OCI-LY7 (cell line): Measurements from ENCODE around the gene LRP8. TPM values are rescaled to one million over a fixed set of nuclear protein-coding genes. Genes with fewer than 3 reads are reported as not detected.

Source experiments
- BruUV-seq: library from RNA; stranded (reverse); fragments of 400-500 nt; replicated peaks from 2 replicates; lab custom pipeline; 2021; lab: Mats Ljungman, UMichigan
- CTCF ChIA-PET: fragments of 300-600 bp; sonication (Branson Sonifier 250); formaldehyde crosslinking; loops from one replicate; lab custom pipeline; 2022; ENCODE audit warnings: antibody characterized with exemption; ENCODE audit not compliant: unreplicated experiment; lab: Charles Lee
- POLR2A ChIA-PET: fragments of 300-600 bp; sonication (Branson Sonifier 250); formaldehyde crosslinking; loops from one replicate; lab custom pipeline; 2022; ENCODE audit warnings: antibody characterized with exemption; lab: Charles Lee
- DNase-seq: peaks from one replicate; pipeline ENCODE4 v3.0.0-alpha.2; 2015; ENCODE audit warnings: low spot score
- H2AFZ ChIP-seq: fragments of 200-600 bp; sonication (generic), shearing (Covaris generic); 2 replicates; pipeline ENCODE4 v1.6.1; 2014; ENCODE audit warnings: mild to moderate bottlenecking, antibody characterized with exemption, low read length, moderate library complexity
- H3K27ac ChIP-seq: fragments of 200-600 bp; sonication (generic); 2 replicates; pipeline ENCODE4 v1.5.1; 2014; ENCODE audit warnings: mixed run types, low read depth, mild to moderate bottlenecking, moderate library complexity, low read length, inconsistent platforms; ENCODE audit not compliant: poor library complexity, severe bottlenecking
- H3K36me3 ChIP-seq: fragments of 200-600 bp; sonication (generic); 2 replicates; pipeline ENCODE4 v1.6.1; 2014; ENCODE audit warnings: mild to moderate bottlenecking, antibody characterized with exemption, low read length, moderate library complexity, mixed read lengths; ENCODE audit not compliant: insufficient read depth
- H3K4me1 ChIP-seq: fragments of 200-600 bp; sonication (generic); 2 replicates; pipeline ENCODE4 v1.5.1; 2014; ENCODE audit warnings: mild to moderate bottlenecking, low read length; ENCODE audit not compliant: insufficient read depth, poor library complexity, severe bottlenecking
- H3K4me2 ChIP-seq: fragments of 200-600 bp; sonication (generic); 2 replicates; pipeline ENCODE4 v1.6.1; 2014; ENCODE audit warnings: mild to moderate bottlenecking, low read length
- H3K4me3 ChIP-seq: fragments of 200-600 bp; sonication (generic); 2 replicates; pipeline ENCODE4 v1.5.1; 2014; ENCODE audit warnings: mild to moderate bottlenecking, low read depth, low read length; ENCODE audit not compliant: poor library complexity, severe bottlenecking
- H3K79me2 ChIP-seq: fragments of 200-600 bp; sonication (generic); 2 replicates; pipeline ENCODE4 v1.6.1; 2016; ENCODE audit warnings: low read depth, mild to moderate bottlenecking, low read length, moderate library complexity, mixed read lengths; ENCODE audit not compliant: insufficient read depth
- H3K9me2 ChIP-seq: fragments of 200-600 bp; sonication (generic); 2 replicates; pipeline ENCODE4 v1.6.1; 2016; ENCODE audit warnings: mild to moderate bottlenecking, low read length, mixed read lengths; ENCODE audit not compliant: insufficient read depth
- H3K9me3 ChIP-seq: fragments of 200-600 bp; sonication (generic); 2 replicates; pipeline ENCODE4 v1.6.1; 2014; ENCODE audit warnings: mild to moderate bottlenecking, mixed run types, low read length, mixed read lengths
- H4K20me1 ChIP-seq: fragments of 200-600 bp; sonication (generic); 2 replicates; pipeline ENCODE4 v1.6.1; 2014; ENCODE audit warnings: mild to moderate bottlenecking, antibody characterized with exemption, low read length, moderate library complexity, mixed read lengths; ENCODE audit not compliant: insufficient read depth
- EZH2phosphoT487 ChIP-seq: fragments of 200-600 bp; sonication (generic); IDR thresholded peaks from 2 replicates; pipeline ENCODE4 v1.6.1; 2018; ENCODE audit warnings: low read depth, borderline replicate concordance, mild to moderate bottlenecking, mixed run types, antibody characterized with exemption, low read length, moderate library complexity, mixed read lengths
- intact Hi-C: fragments of 100-400 bp; cut with micrococcal nuclease; formaldehyde crosslinking; loops from one replicate; pipeline ENCODE4 v1.10.0; 2022; ENCODE audit not compliant: unreplicated experiment
- total RNA-seq, 2 experiments: library from RNA; depleted of rRNA in 1 of 2; stranded (reverse); fragments of >200 nt in 1 of 2; shearing (Covaris generic) in 1 of 2; gene quantifications; 2 replicates each; pipeline ENCODE4 v1.2.3, GENCODE V29; 2014 to 2022
- TF ChIP-seq, protein P1 (sequence below): fragments of 200-600 bp; sonication (generic); conservative IDR thresholded peaks from 2 replicates; pipeline ENCODE4 v1.5.1; 2014; ENCODE audit warnings: mild to moderate bottlenecking, antibody characterized with exemption, low read length, moderate library complexity, mixed read lengths

The LRP8 gene
- total RNA-seq, 2 experiments from 2014 or later: 65.6 to 70.0 TPM

DNA sequence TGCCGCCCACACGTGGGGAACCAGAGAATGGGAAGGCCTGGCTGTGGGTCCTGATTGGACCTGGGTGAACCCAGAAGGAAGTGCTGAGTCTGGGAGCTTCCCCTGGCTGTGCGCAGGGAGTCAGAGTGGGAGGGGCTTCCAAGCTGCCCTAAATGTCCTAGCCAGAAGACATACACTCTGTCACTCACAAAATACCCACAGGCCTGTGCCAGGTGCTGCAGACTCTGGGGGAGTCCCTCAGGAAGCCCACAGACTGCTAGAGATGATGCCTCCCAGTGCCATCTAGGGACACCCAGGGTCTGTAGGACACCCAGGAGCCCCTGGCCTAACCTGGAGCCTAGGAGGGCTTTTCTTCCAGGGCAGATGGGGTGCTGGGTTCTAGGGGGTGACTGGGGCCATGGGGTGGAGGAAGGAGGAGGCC, 33.7 kb upstream of the LRP8 start:
- ChIA-PET CTCF (no interaction called here), POLR2A (no interaction called here)
- no peaks in the 10 kb centered on the region; the same call in 1 of the 2 replicates for H3K9me3 ChIP-seq
- H3K4me2 ChIP-seq: no peak overlapping the region
- no peaks in the 10 kb centered on the region for H3K36me3 ChIP-seq
- H3K79me2 ChIP-seq: no peaks in the 10 kb centered on the region
- TF ChIP-seq EZH2phosphoT487: no peak
- TF ChIP-seq, protein P1, sequence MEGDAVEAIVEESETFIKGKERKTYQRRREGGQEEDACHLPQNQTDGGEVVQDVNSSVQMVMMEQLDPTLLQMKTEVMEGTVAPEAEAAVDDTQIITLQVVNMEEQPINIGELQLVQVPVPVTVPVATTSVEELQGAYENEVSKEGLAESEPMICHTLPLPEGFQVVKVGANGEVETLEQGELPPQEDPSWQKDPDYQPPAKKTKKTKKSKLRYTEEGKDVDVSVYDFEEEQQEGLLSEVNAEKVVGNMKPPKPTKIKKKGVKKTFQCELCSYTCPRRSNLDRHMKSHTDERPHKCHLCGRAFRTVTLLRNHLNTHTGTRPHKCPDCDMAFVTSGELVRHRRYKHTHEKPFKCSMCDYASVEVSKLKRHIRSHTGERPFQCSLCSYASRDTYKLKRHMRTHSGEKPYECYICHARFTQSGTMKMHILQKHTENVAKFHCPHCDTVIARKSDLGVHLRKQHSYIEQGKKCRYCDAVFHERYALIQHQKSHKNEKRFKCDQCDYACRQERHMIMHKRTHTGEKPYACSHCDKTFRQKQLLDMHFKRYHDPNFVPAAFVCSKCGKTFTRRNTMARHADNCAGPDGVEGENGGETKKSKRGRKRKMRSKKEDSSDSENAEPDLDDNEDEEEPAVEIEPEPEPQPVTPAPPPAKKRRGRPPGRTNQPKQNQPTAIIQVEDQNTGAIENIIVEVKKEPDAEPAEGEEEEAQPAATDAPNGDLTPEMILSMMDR: no peak
- no peaks in the 10 kb centered on the region for H3K9me2 ChIP-seq
- H4K20me1 ChIP-seq: no peaks in the 10 kb centered on the region
- no peaks in the 10 kb centered on the region for H3K4me1 ChIP-seq
- H3K4me3 ChIP-seq: no peak overlapping the region
- H3K27ac ChIP-seq: no peak overlapping the region
- intact Hi-C loops: no loop called here
- no TSS peak for BruUV-seq
- H2AFZ ChIP-seq: no peak overlapping the region
- no peak for DNase-seq

DNA sequence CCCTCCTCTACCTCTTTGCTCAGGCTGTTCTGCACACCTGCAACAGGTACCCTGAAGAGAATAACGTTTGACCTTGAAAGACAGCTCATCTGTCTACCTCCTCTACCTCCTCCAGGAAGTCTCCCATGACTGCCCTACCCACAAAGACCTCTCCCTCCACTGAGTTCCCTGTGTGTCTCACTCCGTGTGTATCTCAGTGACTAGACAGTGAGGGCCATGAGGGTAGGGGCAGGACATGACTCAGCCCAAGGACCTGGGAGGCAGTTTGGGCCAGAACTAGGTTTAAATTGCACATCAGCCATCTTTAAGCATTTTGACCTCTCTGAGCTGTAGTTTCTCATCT, 32.0 kb upstream of the LRP8 start:
- H3K79me2 ChIP-seq: no peaks in the 10 kb centered on the region
- POLR2A ChIA-PET: interaction anchor here (1.0 kb wide), 1 partner anchor 8 kb away, joined by 3 read pairs; no protein-coding TSS in a partner anchor
- H3K27ac ChIP-seq: no peak overlapping the region
- no peak overlapping the region for H3K4me3 ChIP-seq
- DNase-seq: no peak
- H3K36me3 ChIP-seq: no peaks in the 10 kb centered on the region
- BruUV-seq: no TSS peak
- H2AFZ ChIP-seq: no peak overlapping the region
- CTCF ChIA-PET: no interaction called here
- H3K4me1 ChIP-seq: no peaks in the 10 kb centered on the region
- TF ChIP-seq, protein P1: no peak
- TF ChIP-seq EZH2phosphoT487: no peak
- no peak overlapping the region for H3K4me2 ChIP-seq
- no peaks in the 10 kb centered on the region for H3K9me2 ChIP-seq
- H3K9me3 ChIP-seq: no peaks in the 10 kb centered on the region; the same call in 1 of the 2 replicates
- no peaks in the 10 kb centered on the region for H4K20me1 ChIP-seq
- intact Hi-C loops: no loop called here

DNA sequence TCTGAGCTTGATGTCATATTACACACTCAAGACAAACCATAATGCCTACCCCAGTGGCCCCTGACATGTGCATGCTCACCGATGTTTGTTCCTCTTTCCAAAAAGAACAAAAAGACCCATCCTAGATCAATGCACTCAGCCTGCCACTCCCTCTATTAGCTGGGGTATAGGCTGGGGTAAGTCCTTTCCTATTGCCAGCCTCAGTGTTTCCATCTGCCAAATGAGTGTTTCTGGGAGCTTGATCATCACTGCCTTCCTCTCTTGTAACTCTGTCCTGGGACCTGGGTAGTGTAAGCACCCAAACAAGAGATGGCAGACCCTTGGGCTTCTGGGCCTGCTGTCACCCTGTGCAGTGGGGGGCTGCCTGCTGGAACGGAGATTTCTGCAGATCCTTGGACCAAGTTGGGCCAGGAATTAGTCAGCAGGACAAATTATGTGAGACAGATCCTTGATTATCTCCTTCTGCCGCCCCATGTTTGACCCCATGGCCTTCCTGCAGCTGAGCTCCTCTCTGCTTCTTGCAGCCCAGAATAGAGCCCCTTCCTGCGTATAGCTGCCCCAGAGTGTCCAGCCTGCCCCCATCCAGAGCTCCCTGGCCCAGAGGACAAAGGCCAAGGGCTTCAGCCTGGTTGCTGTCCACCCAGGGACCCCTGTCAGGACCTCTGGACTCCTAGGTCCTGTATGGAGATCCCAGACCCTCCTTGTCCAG, 31.5 kb upstream of the LRP8 start:
- Histone ChIP-seq H3K79me2 (no peaks in the 10 kb centered on the region), H3K36me3 (no peaks in the 10 kb centered on the region), H3K9me2 (no peaks in the 10 kb centered on the region), H4K20me1 (no peaks in the 10 kb centered on the region), H3K4me1 (no peaks in the 10 kb centered on the region), H3K9me3 (no peaks in the 10 kb centered on the region; the same call in 1 of the 2 replicates), H3K4me2 (no peak overlapping the region), H3K4me3 (no peak overlapping the region), H2AFZ (no peak overlapping the region), H3K27ac (no peak overlapping the region)
- ChIA-PET POLR2A (interaction anchor here (1.0 kb wide), 1 partner anchor 9 kb away, joined by 3 read pairs; no protein-coding TSS in a partner anchor), CTCF (no interaction called here)
- intact Hi-C loops: no loop called here
- DNase-seq: no peak
- no TSS peak for BruUV-seq
- TF ChIP-seq, protein P1: no peak
- TF ChIP-seq EZH2phosphoT487: no peak
